ES-I3 (cell line): ENCODE results near the gene UBE3C.
A peak's percentile ranks its signal among the peaks of the same experiment; 100 is the strongest.
"Not testable (repeated sequence)": the region's sequence is repeated elsewhere in the genome, so short reads cannot be mapped to it uniquely, and the experiment has no call there.

ENCODE experiments used
- H3K36me3 ChIP-seq: 2 replicates; pipeline ENCODE4 v1.6.1; 2013; ENCODE audit warnings: mild to moderate bottlenecking, low read length, control low read depth, moderate library complexity; ENCODE audit not compliant: insufficient read depth
- H3K4me1 ChIP-seq: 2 replicates; pipeline ENCODE4 v1.6.1; 2013; ENCODE audit warnings: mild to moderate bottlenecking, control low read depth, low read length; ENCODE audit not compliant: insufficient read depth
- H3K9ac ChIP-seq: 2 replicates; pipeline ENCODE4 v1.6.1; 2013; ENCODE audit warnings: low read depth, mild to moderate bottlenecking, low read length, moderate library complexity
- H3K9me3 ChIP-seq: 2 replicates; pipeline ENCODE4 v1.6.1; 2013; ENCODE audit warnings: mild to moderate bottlenecking, low read length, moderate library complexity; ENCODE audit not compliant: control insufficient read depth, insufficient read depth

The UBE3C gene

DNA sequence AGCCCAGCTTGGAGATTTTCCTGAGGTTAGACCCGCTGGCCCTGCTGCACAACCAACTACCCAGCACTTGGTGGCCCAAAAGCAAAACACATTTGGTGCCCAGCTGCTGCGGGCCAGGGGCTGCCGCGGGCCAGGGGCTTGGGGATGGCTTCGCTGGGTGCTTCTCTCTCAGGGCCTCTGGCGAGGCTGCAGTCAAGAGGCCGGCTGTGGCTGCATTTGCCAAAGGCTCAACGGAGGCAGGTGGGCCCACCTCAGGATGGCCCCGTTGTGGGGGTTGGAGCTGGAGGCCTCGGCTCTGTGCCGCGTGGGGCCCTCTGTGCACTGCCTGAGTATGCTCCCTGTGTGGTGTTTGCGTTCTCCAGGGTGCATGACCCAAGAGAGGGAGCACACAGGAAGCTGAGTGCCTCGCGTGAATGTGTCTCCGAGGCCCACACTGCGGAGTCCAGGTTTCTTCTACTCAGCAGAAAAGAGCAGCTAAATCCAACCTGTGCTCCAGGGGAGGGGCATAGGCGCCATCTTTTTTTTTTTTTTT, 17.5 kb upstream of the UBE3C start:
- no peaks in the 10 kb centered on the region for H3K4me1 ChIP-seq
- H3K9me3 ChIP-seq, result peaks cover 4% of the 10 kb centered on the region
- H3K36me3 ChIP-seq, result no peaks in the 10 kb centered on the region
- no peak overlapping the region for H3K9ac ChIP-seq

DNA sequence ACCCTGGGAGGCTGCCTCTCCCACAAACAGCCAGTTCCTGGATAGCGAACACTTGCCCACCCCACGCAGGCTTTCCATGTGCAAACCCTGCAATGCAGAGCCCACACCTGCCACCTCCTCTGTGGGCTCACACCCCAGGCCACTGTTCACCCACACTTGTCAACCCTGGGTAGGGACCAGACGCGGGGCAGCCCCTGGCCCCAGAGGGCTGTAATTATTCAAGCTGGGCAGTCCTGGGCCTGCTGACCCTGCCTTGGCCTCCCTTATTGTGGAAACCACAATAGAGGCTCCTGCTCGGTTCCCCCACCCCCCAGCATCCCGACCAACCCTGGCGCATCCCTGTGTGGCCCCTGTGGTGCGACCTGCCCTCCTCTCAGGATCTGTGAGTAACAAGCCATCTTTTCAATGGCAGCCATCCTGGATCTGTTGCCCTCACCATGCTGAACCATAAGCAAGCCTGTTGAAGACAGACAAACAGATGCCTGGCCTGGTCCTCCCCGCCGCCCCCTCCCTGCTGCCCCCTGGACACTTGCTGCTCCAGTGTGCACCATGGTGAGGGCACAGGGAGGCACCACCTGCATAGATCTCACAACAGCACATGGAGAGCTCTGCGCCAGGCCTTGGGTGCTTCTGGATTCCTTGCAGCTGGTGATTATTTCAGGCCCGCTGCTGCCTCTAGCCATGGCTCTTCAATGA, 15.8 kb upstream of the UBE3C start:
- Histone ChIP-seq H3K36me3 (no peaks in the 10 kb centered on the region), H3K9me3 (no peaks in the 10 kb centered on the region), H3K9ac (no peak overlapping the region), H3K4me1 (no peaks in the 10 kb centered on the region)

DNA sequence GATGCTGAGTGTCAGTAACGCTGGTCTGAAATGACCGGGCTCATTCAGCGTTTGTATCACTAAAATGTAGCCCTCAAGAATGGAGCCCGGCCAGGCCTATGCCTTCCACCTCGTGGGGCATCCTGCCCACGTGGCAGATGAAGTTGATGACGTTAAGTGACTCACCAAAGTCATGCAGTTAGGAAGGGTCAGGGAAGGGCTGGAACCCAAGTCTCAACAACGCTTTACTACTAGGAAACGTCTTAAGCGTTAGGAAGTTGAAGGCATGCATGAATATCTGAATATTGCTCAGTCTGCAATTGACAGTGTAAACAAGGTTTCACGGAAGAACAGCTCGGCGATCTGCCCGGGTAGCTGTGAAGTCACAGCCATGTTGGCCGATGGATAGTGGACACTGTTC, 14.0 kb upstream of the UBE3C start:
- Histone ChIP-seq H3K9ac (no peak overlapping the region), H3K9me3 (no peaks in the 10 kb centered on the region), H3K36me3 (no peaks in the 10 kb centered on the region), H3K4me1 (no peaks in the 10 kb centered on the region)

- Histone ChIP-seq H3K9me3 (no peaks in the 10 kb centered on the region), H3K36me3 (no peaks in the 10 kb centered on the region), H3K9ac (no peak overlapping the region), H3K4me1 (no peaks in the 10 kb centered on the region)
Measured at GRCh38 chr7:157125376-157126223, 13.1 kb upstream of the UBE3C start.

DNA sequence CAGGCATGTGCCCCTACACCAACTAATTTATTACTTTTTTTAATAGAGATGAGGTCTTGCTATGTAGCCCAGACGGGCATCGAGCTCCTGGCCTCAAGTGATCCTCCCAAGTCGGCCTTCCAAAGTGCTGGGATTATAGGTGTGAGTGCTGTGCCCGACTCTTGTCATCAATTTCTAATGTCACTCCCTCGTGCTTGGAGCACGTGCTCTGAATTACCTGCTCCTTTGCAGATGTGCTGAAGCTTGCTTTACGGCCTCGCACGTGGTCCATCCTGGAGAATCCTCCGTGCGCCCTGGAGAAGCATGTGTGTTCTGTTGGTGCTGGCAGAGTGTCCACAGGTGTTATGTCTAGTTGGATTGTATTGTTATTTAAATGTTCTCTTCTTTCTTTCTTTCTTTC, 11.8 kb upstream of the UBE3C start:
- Histone ChIP-seq H3K9ac (no peak overlapping the region), H3K9me3 (no peaks in the 10 kb centered on the region), H3K4me1 (no peaks in the 10 kb centered on the region), H3K36me3 (no peaks in the 10 kb centered on the region)

DNA sequence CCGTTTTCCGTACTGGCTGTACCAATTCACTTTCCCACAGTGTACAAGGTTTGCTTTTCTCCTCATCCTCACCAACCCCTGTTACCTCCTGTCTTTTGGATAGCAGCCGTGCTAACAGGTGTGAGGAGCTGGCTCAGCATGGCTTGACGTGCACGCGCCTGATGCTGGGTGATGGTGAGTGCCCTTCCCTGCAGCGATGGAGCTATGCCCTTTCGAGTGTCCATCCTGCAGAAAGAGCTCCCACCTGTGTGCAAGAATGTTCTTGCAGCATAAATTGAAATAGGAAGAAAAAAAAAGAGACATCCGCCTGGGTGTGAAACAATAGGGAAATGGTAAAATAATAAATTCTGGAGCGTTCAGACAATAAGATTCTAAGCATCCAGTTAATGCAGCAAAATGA, 9.5 kb upstream of the UBE3C start:
- no peaks in the 10 kb centered on the region for H3K4me1 ChIP-seq
- H3K9ac ChIP-seq, result no peak overlapping the region
- no peaks in the 10 kb centered on the region for H3K36me3 ChIP-seq
- H3K9me3 ChIP-seq, result no peaks in the 10 kb centered on the region

- no peaks in the 10 kb centered on the region for H3K9me3 ChIP-seq
- H3K9ac ChIP-seq, result no peak overlapping the region
- H3K4me1 ChIP-seq, result no peaks in the 10 kb centered on the region
- H3K36me3 ChIP-seq, result no peaks in the 10 kb centered on the region
Measured at GRCh38 chr7:157129907-157130460, 8.7 kb upstream of the UBE3C start.

GRCh38 chr7:157130849-157131248, 7.9 kb upstream of the UBE3C start:
- not testable (repeated sequence) for H3K9ac ChIP-seq, H3K4me1 ChIP-seq, H3K36me3 ChIP-seq, H3K9me3 ChIP-seq

- Histone ChIP-seq H3K4me1 (no peaks in the 10 kb centered on the region), H3K36me3 (no peaks in the 10 kb centered on the region), H3K9ac (no peak overlapping the region), H3K9me3 (no peaks in the 10 kb centered on the region)
Measured at GRCh38 chr7:157132796-157133195, 5.9 kb upstream of the UBE3C start.

DNA sequence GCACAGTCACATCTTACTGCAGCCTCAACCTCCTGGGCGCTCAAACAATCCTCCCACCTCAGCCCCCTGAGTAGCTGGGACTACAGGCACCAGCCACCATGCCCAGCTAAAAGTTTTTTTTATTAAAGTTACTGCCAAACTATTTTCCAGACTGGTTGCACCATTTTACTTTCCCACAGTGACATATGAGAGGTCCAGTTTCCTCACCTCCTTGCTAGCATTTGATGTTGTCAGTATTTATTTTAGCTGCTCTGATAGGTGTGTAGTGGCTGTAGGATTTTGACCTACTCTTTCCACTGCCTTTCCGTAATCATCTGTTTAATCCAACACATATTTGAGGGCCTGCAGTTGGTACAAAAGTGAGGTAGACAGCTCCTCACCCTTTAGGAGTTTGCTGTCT, 5.4 kb upstream of the UBE3C start:
- no peak overlapping the region for H3K9ac ChIP-seq
- H3K9me3 ChIP-seq, result no peaks in the 10 kb centered on the region
- no peaks in the 10 kb centered on the region for H3K36me3 ChIP-seq
- H3K4me1 ChIP-seq, result no peaks in the 10 kb centered on the region

DNA sequence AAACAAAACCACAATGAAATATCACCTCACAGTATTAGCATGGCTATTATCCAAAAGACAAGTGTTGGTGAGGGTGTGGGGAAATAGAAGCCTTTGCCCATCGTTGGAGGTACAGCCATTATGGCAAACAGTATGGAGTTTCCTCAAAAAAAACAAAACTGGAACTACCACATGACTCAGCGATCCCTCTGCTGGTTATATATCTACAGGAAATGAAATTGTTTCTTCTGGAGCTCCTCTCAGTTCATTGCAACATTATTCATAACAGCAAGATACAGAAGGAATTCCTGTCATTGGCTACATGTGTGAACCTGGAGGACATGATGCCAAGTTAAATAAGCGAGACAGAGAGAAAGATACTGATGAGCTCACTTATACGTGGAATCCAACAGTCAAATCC, 2.4 kb upstream of the UBE3C start:
- no peak overlapping the region for H3K9ac ChIP-seq
- no peaks in the 10 kb centered on the region for H3K9me3 ChIP-seq
- no peaks in the 10 kb centered on the region; the same call in 1 of the 2 replicates for H3K4me1 ChIP-seq
- no peaks in the 10 kb centered on the region for H3K36me3 ChIP-seq

DNA sequence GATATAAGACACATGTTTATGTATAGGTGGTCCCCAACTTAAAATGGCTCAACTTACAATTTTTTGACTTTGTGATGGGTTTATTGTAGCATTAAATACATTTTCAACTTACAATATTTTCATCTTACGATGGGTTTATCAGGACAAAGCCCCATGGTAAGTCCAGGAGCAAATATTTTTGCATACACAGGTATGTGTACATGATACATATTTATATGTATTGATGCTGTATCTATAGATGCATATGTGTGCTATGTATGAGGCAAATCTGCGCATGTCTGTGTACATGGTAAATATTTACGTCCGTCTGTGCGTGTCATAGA, 664 bp upstream of the UBE3C start:
- H3K36me3 ChIP-seq, result no peaks in the 10 kb centered on the region
- no peaks in the 10 kb centered on the region for H3K9me3 ChIP-seq
- no peaks in the 10 kb centered on the region; the same call in 1 of the 2 replicates for H3K4me1 ChIP-seq
- peak overlapping the region; percentile 61 for H3K9ac ChIP-seq

GRCh38 chr7:157139111-157139809, 534 bp downstream of the UBE3C start:
- Histone ChIP-seq H3K9ac (peak overlapping the region; percentile 76), H3K9me3 (no peaks in the 10 kb centered on the region), H3K36me3 (no peaks in the 10 kb centered on the region), H3K4me1 (peaks cover 4% of the 10 kb centered on the region; the same call in 1 of the 2 replicates)

DNA sequence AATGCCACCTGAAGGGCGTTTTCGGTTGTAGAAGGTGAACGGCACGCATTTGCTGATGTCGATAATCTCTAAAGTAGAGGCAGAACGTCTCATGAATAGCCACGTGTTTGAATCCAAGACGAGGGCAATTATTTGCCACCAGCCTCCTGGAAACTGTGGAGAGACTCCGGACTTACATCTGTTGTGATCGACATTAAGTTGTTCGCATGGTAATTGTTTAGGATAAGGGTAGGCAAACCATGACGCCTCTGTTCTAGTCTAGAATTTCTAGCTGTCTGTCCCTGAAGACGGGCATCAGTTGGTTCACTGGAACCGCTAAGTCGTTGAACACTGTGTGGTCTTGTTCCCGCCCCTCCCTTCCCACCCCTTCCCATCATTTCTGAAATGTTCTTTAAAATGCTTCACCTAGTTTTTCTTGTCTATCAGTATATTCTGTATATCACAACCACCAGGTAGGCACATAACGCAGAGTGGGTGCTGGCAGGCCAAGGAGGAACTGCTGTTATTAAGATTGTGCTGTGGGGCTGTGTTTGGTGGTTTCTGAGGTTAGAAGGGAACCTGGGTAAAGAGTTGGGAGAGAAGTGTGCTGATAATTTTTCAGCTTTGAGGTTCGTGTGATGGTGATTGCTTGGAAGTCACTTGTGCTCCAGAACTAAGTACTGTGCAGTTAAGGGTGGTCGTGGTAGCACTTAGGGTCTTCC, 1.2 kb downstream of the UBE3C start:
- no peaks in the 10 kb centered on the region for H3K9me3 ChIP-seq

More for the DNA sequence above, 1.2 kb downstream of the UBE3C start:
- Histone ChIP-seq H3K4me1 (peaks cover 4% of the 10 kb centered on the region; the same call in 1 of the 2 replicates), H3K9ac (peak overlapping the region; percentile 76), H3K36me3 (no peaks in the 10 kb centered on the region)
